ENCODE measurements around the gene APLP2. TPM values are rescaled to one million over a fixed set of nuclear protein-coding genes. Genes with fewer than 3 reads are reported as not detected.

APLP2 gene
- total RNA-seq = 198 and 328 TPM in 2 replicates

DNA sequence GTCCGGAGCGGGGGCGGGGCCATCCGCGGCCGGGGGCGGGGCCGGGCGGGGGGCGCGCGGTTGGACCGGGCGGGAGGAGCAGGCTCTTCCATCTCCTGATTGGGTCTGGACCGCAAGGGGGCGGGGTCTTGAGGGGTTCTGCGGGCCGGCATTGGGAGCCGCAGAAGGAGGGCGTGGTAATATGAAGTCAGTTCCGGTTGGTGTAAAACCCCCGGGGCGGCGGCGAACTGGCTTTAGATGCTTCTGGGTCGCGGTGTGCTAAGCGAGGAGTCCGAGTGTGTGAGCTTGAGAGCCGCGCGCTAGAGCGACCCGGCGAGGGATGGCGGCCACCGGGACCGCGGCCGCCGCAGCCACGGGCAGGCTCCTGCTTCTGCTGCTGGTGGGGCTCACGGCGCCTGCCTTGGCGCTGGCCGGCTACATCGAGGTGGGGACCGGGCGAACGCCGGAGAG is at the start of gene APLP2:
Gene APLP2 (plus strand): TSS at position 236 of the 450 bp plus-strand sequence. CDS start 84 bp downstream, at position 320.

DNA sequence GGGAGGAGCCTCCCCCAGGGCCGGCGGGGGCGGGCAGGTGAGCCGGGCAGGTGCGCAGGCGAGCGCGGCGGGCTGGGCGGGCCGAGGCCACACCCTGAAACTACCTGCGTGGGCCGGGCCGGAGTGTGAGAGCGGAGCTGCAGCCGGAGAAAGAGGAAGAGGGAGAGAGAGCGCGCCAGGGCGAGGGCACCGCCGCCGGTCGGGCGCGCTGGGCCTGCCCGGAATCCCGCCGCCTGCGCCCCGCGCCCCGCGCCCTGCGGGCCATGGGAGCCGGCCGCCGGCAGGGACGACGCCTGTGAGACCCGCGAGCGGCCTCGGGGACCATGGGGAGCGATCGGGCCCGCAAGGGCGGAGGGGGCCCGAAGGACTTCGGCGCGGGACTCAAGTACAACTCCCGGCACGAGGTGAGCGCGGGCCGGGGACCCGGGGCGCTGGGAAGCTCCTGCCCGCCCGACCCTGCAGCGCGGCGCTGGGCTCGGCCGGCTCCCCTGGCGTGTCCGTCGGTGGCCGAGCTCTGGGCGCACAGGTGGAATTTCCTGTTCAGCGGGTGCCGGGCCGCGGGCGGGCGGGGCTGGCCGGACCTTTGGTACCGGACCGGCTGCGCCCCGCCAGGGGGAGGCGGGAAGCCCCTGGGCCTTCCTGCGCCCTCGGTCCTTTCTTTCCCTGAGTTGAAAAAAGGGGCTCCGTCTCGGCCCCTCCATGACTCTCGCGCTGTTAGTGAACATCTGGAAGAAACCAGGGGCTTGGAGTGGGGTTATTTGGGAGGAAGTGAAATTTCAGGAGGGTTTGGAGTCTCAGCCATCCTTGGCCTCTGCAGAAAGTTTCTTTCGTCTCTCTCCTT is 90.2 kb downstream of the APLP2 start, which contains the start of gene ST14:
Gene ST14 (plus strand): TSS at position 126 of the 841 bp plus-strand sequence. CDS start 198 bp downstream, at position 324.

Other genes starting within 250 kb of the APLP2 start
- gene NFRKB, start 174.3 kb upstream of the APLP2 start, total RNA-seq = 19.4 and 21.3 TPM in 2 replicates
- gene PRDM10, start 67.1 kb upstream of the APLP2 start, total RNA-seq = 6.0 and 6.1 TPM in 2 replicates
- gene ST14, start 89.9 kb downstream of the APLP2 start, total RNA-seq = 0.98 and 4.3 TPM in 2 replicates
- 12.7 and 31.4 TPM in 2 replicates for gene ZBTB44, start 245.0 kb downstream of the APLP2 start, total RNA-seq

Data from mesangial cell (primary cell).